Stomach (tissue), 19 donors: ENCODE results near the gene WNT3. TPM values are rescaled to one million over a fixed set of nuclear protein-coding genes. Genes with fewer than 3 reads are reported as not detected.
A peak's percentile ranks its signal among the peaks of the same experiment; 100 is the strongest.

Experiments used
- DNase-seq, 2 donors: peaks; one replicate each; pipeline versions ENCODE4 v3.0.0 to v3.0.0-alpha.2; 2013 to 2019
- H3K27ac ChIP-seq, 5 donors: fragments of 200-600 bp in 4 of 5; sonication (generic) in 4 of 5; one replicate each; pipeline ENCODE4 v1.5.1; 2013 to 2019; ENCODE audit warnings: mild to moderate bottlenecking in 1 of 5, moderate library complexity in 1 of 5
- H3K27me3 ChIP-seq, 3 donors: fragments of 200-600 bp; sonication (generic); one replicate each; pipeline ENCODE4 v1.5.1; 2017 to 2019; ENCODE audit warnings: mixed run types in 1 of 3
- H3K36me3 ChIP-seq, 4 donors: fragments of 200-600 bp; sonication (generic); 1 replicate in 3 of 4; 2 replicates in 1 of 4; pipeline ENCODE4 v1.5.1; 2016 to 2019
- H3K4me1 ChIP-seq, 4 donors: fragments of 200-600 bp; sonication (generic); one replicate each; pipeline ENCODE4 v1.5.1; 2016 to 2019
- H3K4me3 ChIP-seq, 4 donors: fragments of 200-600 bp; sonication (generic) in 3 of 4; one replicate each; pipeline ENCODE4 v1.5.1; 2016 to 2019; ENCODE audit warnings: mild to moderate bottlenecking in 1 of 4
- H3K9me3 ChIP-seq, 4 donors: fragments of 200-600 bp; sonication (generic); one replicate each; pipeline ENCODE4 v1.5.1; 2016 to 2019
- CTCF ChIP-seq, 7 experiments: fragments of 450-650 bp in 4 of 7; fragments of 200-600 bp in 3 of 7; sonication (generic) in 3 of 7; IDR thresholded peaks; one replicate each; pipeline ENCODE4 v1.5.1; 2016 to 2019; ENCODE audit warnings: antibody characterized with exemption in 7 of 7, control low read depth in 2 of 7, mild to moderate bottlenecking in 1 of 7
- EP300 ChIP-seq: sonication (generic); formaldehyde crosslinking; IDR thresholded peaks from one replicate; pipeline ENCODE4 v1.6.1; 2017; ENCODE audit warnings: antibody characterized with exemption
- POLR2A ChIP-seq, 4 donors: fragments of 450-650 bp; IDR thresholded peaks; one replicate each; pipeline ENCODE4 v1.6.1; 2016; ENCODE audit warnings: antibody characterized with exemption in 4 of 4, control low read depth in 2 of 4, mild to moderate bottlenecking in 1 of 4, moderate library complexity in 1 of 4
- POLR2AphosphoS5 ChIP-seq, 3 donors: sonication (generic); formaldehyde crosslinking; IDR thresholded peaks; one replicate each; pipeline ENCODE4 v1.6.1; 2016; ENCODE audit warnings: antibody characterized with exemption in 3 of 3
- WGBS, 5 donors: extraction: QIAGEN DNeasy Blood & Tissue Kit in 3 of 5; methylation state at CpG; one replicate each; pipeline versions ENCODE4 v1.1.5 to v1.1.7; 2013 to 2018; 5-methylcytosine and 5-hydroxymethylcytosine counted together
- intact Hi-C: fragments of 100-400 bp; cut with DNase I; formaldehyde crosslinking; loops from one replicate; pipeline ENCODE4 v1.15.1; 2023; ENCODE audit warnings: low total_unique reads
- long read RNA-seq, 10 donors: transcript quantifications; one replicate each; lab custom pipeline, GENCODE V29; 2026
- polyA plus RNA-seq, 3 donors: library from polyadenylated mRNA; stranded (reverse); fragments of 200-250 nt; gene quantifications; one replicate each; pipeline ENCODE4 v1.2.3, GENCODE V29; 2013
- total RNA-seq, 5 donors: library from RNA; depleted of rRNA; stranded (reverse); fragments of >200 nt; gene quantifications; one replicate each; pipeline versions ENCODE4 v1.1.0 to v1.2.3, GENCODE V29; 2014 to 2016
- donor health status: healthy with polysubstance abuse.
- donor health status: Bipolar disorder and iron deficiency.
- donor health status: healthy.

WNT3 gene
- total RNA-seq = under 1 TPM in 3 of 5 donors, not detected in 2; 0.14 to 0.55 (median 0.29) TPM
- under 1 TPM; 0.31 to 0.73 (median 0.37) TPM for polyA plus RNA-seq
- long read RNA-seq, donor 1 = 0 reads
- long read RNA-seq, donor 2 = 0 reads
- long read RNA-seq, donor 3 = 0 reads
- long read RNA-seq, donor 4 = 0 reads
- long read RNA-seq, donor 5 = 0 reads
- long read RNA-seq, donor 6 = 0 reads
- long read RNA-seq, donor 7 = 0 reads
- long read RNA-seq, donor 8 = 0 reads
- long read RNA-seq, donor 9 = 0 reads
- long read RNA-seq, donor 10, partial matches to known transcripts = 0 of 1 reads
- long read RNA-seq, donor 10, other reads (novel, unspliced or antisense) = 0 of 1 reads

DNA sequence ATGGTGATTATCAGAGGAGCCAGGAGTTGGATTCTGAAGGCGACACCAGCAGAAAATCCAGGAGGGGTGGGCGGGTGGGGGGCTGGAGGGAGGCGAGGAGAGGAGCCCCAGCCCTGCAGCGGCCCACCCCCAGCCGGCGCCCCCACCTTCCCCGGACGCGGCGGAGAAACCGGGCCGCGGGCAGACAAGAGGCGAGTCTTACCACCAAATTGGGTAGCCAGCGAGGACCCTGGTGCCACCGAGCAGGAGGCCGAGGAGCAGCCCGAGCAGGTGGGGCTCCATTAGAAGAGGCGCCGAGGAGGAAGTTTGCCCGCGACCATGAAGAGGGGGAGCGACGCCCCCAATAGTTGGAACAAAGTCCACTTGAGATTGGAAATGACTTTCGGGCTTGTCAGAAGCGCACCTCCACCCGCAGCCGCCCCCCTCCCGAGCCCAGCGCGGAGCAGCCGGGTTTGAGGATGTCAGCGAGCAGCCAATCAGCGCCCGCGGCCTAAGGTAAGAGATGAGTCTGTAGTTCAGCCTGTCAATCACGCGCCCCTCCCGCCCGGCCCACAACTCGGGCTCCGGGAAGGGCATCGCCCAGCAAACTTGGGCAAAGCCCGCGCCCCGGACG, at the start of gene WNT3:
Gene WNT3 (minus strand): TSS at position 377 of the 613 bp plus-strand sequence. CDS start 95 bp downstream, at position 282.
- Histone ChIP-seq H3K9me3 (no peaks in the 10 kb centered on the region), H3K27ac (no peak within 1 kb of the TSS), H3K4me1 (peaks cover 15 to 35% (median 25%) of the 10 kb centered on the region in 4 donors), H3K4me3 (peak within 1 kb of the TSS; percentile 35 to 50 (median 38)), H3K36me3 (no peaks in the 10 kb centered on the region), H3K27me3 (peaks cover 29 to 97% (median 83%) of the 10 kb centered on the region in 3 donors)
- intact Hi-C loops = no loop called here
- peak in 1 of 2 donors; percentile 46 for DNase-seq
- WGBS, 5 donors = 1 to 3% (median 2%) methylated on average over 14 to 47 of the region's 47 CpGs
- TF ChIP-seq POLR2AphosphoS5 (IDR thresholded peaks at IDR 0.05) (no peak), EP300 (no peak), POLR2A (IDR thresholded peaks at IDR 0.05) (no peak), CTCF (IDR thresholded peaks at IDR 0.05) (no peak)

DNA sequence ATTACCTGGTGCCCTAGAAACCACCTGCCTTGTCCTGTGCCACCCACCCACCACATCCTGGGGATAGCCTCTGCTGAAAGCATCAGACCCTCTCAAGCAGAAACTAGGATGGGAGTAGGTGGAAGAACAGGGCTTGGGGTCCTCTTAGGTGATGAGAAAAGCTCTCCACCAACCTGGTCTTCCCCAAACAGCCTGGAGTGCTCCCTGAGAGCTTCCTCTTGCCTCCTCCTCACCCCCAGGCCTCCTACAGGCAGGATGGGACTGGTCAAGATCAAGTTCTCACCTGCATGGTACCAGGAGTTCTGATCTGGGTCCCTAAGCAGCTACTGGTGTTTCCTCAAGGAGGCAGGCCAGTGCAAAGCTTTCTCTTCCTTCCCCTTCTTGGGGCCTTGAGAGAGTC, 48.3 kb upstream of the WNT3 start:
- intact Hi-C loops = no loop called here
- DNase-seq = no peak
- TF ChIP-seq POLR2A (IDR thresholded peaks at IDR 0.05) (no peak), POLR2AphosphoS5 (IDR thresholded peaks at IDR 0.05) (no peak), CTCF (IDR thresholded peaks at IDR 0.05) (no peak), EP300 (no peak)
- H3K4me3 ChIP-seq = no peak overlapping the region
- no peaks in the 10 kb centered on the region for H3K9me3 ChIP-seq
- peaks cover 0 to 31% (median 0%) of the 10 kb centered on the region in 3 donors for H3K27me3 ChIP-seq
- peaks cover 0 to 6% (median 2%) of the 10 kb centered on the region in 4 donors for H3K4me1 ChIP-seq
- no peak overlapping the region for H3K27ac ChIP-seq
- no peaks in the 10 kb centered on the region for H3K36me3 ChIP-seq

GRCh38 chr17:46866325-46866724, 47.8 kb upstream of the WNT3 start:
- Histone ChIP-seq H3K27ac (no peak overlapping the region), H3K9me3 (no peaks in the 10 kb centered on the region), H3K36me3 (no peaks in the 10 kb centered on the region), H3K4me1 (peaks cover 0 to 6% (median 2%) of the 10 kb centered on the region in 4 donors), H3K4me3 (no peak overlapping the region), H3K27me3 (peaks cover 0 to 34% (median 0%) of the 10 kb centered on the region in 3 donors)
- 62 to 75% (median 70%) methylated on average over 8 of the region's 8 CpGs for WGBS, 5 donors
- DNase-seq = no peak
- intact Hi-C loops = no loop called here
- TF ChIP-seq CTCF (IDR thresholded peaks at IDR 0.05) (no peak), EP300 (no peak), POLR2A (IDR thresholded peaks at IDR 0.05) (no peak), POLR2AphosphoS5 (IDR thresholded peaks at IDR 0.05) (no peak)

- TF ChIP-seq EP300 = no peak
- TF ChIP-seq CTCF (IDR thresholded peaks at IDR 0.05) = no peak
- 24 to 43% (median 38%) methylated on average over 7 to 8 of the region's 8 CpGs for WGBS, 5 donors
These were observed 46.6 kb upstream of the WNT3 start for GRCh38 chr17:46865100-46865499.

More at GRCh38 chr17:46865100-46865499, 46.6 kb upstream of the WNT3 start:
- Histone ChIP-seq H3K27ac (no peak overlapping the region), H3K27me3 (peaks cover 0 to 41% (median 0%) of the 10 kb centered on the region in 3 donors), H3K9me3 (no peaks in the 10 kb centered on the region), H3K36me3 (no peaks in the 10 kb centered on the region), H3K4me3 (no peak overlapping the region), H3K4me1 (peaks cover 0 to under 1% (median 0%) of the 10 kb centered on the region in 4 donors)
- intact Hi-C loops = no loop called here
- no peak for DNase-seq
